Measurements from ENCODE around the gene HELB.

DNA sequence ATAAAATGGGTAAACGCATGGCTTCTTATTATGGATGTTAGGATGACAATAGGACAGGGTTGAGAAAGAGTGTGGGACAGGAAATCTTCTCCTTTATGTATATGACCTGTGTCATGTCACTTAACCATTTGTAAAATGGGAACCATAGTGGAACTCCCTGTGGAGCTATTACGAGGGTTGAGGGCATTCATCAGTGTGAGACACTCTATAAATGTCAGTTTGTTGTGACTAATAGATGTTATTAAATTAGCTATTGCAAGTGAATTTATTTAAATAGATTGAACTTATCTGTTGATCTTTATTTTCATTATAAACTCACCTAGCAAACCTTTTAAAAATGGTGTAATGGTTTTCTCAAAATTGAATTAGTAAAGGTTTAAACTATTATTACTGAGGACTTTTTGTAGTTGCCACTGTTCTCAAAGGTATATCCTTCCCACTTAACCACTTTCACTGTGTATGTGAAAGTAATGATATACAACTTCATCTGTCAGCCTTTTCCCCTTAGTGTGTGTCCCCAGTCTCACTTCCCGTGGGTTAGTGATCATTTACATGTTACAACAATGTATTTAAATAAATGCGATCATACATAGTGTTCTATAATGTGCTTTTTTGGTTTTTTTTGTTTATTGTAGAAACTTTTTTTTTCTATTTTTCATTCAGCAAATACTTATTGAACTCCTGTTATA is 17.1 kb downstream of the HELB start:
- TF ChIP-seq, protein P1, sequence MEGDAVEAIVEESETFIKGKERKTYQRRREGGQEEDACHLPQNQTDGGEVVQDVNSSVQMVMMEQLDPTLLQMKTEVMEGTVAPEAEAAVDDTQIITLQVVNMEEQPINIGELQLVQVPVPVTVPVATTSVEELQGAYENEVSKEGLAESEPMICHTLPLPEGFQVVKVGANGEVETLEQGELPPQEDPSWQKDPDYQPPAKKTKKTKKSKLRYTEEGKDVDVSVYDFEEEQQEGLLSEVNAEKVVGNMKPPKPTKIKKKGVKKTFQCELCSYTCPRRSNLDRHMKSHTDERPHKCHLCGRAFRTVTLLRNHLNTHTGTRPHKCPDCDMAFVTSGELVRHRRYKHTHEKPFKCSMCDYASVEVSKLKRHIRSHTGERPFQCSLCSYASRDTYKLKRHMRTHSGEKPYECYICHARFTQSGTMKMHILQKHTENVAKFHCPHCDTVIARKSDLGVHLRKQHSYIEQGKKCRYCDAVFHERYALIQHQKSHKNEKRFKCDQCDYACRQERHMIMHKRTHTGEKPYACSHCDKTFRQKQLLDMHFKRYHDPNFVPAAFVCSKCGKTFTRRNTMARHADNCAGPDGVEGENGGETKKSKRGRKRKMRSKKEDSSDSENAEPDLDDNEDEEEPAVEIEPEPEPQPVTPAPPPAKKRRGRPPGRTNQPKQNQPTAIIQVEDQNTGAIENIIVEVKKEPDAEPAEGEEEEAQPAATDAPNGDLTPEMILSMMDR (IDR thresholded peaks at IDR 0.05): no peak
- no peak for TF ChIP-seq POLR2A (IDR thresholded peaks at IDR 0.05)
